HG03575 (cell line): ENCODE results near the gene TMEM106B.

Experiments
- ATAC-seq: cut with Tn5 transposase; IDR thresholded peaks from one replicate; pipeline ENCODE4 v1.9.1; 2021; ENCODE audit not compliant: unreplicated experiment, insufficient number of reproducible peaks, low FRiP score; ENCODE audit errors: extremely low read depth

Gene TMEM106B

GRCh38 chr7:12281038-12281437 lies 69.9 kb downstream of the TMEM106B start:
- ATAC-seq: no peak

GRCh38 chr7:12287901-12288300 lies 76.8 kb downstream of the TMEM106B start:
- ATAC-seq: no peak

- ATAC-seq: no peak
Measured at GRCh38 chr7:12289996-12290395, 78.9 kb downstream of the TMEM106B start.

- no peak for ATAC-seq
Measured at GRCh38 chr7:12290761-12291160, 79.7 kb downstream of the TMEM106B start.

GRCh38 chr7:12291870-12292269 lies 80.8 kb downstream of the TMEM106B start:
- no peak for ATAC-seq
